GM19239 (cell line): Measurements from ENCODE around the gene ANKRD23.
A peak's percentile ranks its signal among the peaks of the same experiment; 100 is the strongest.
"Not testable (repeated sequence)": the region's sequence is repeated elsewhere in the genome, so short reads cannot be mapped to it uniquely, and the experiment has no call there.

Source experiments
- DNase-seq: peaks from one replicate; pipeline ENCODE4 v3.0.0; 2011; ENCODE audit warnings: low spot score; ENCODE audit not compliant: insufficient read length
- FAIRE-seq: peaks from 2 replicates; lab custom pipeline; 2011; peaks lifted over from hg19 to GRCh38; lab: Jason Lieb, UNC

The ANKRD23 gene

DNA sequence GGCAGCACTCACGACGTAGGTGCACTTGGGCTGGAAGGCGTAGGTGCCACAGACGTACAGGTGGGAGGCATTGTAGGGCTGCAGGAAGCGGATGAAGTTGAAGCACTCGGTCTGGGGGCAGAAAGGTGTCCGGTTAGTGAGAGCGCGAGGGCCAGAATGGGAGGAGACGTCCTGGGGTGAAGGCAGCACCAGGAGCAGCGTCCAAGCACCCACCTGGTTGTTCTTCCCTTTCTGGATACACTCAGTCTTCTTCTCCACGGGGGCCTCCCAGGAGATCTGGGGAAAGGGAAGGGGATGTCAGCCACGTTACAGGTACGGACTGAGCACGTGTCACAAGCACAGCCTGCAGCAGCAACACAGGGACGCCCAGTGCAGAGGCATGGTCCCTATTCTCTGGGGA, 21.8 kb upstream of the ANKRD23 start:
- no peak for DNase-seq
- FAIRE-seq: no peak

DNA sequence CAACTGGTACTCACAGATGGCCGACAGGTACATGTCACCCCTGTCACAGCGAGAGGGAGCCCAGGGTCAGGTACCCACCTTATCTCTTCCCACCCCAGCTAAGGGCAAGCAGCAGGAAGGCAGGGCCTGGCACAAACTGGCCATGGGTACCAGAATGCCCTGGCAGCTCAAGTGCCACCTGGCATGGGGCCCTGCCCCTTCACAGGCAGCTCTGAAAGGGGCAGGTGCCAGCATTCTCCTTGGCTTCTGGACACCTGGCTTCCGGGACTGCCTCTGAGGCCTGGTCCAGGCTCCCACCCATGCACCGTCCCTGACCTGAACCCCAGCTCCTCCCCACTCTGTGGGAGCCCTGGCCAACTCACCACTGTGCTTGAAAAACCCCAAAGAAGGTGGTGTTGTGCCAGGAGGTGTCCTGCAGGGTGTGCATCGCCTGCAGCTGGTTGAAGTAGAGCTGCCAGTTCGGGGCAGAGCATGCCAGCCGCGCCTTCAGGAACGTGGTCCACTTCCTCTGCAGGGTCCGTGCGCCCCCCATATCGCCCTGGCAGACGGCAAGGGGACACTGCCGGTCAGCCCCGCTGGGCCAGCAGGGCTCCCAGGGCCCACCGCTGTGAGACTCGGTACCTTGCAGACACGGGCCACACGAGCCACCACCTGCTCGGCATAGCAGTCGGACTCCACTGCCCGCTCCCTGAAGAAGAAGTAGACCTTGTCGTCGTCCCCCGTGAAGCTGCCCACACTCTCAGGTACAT, 20.7 kb upstream of the ANKRD23 start:
- FAIRE-seq: no peak
- DNase-seq: no peak

DNA sequence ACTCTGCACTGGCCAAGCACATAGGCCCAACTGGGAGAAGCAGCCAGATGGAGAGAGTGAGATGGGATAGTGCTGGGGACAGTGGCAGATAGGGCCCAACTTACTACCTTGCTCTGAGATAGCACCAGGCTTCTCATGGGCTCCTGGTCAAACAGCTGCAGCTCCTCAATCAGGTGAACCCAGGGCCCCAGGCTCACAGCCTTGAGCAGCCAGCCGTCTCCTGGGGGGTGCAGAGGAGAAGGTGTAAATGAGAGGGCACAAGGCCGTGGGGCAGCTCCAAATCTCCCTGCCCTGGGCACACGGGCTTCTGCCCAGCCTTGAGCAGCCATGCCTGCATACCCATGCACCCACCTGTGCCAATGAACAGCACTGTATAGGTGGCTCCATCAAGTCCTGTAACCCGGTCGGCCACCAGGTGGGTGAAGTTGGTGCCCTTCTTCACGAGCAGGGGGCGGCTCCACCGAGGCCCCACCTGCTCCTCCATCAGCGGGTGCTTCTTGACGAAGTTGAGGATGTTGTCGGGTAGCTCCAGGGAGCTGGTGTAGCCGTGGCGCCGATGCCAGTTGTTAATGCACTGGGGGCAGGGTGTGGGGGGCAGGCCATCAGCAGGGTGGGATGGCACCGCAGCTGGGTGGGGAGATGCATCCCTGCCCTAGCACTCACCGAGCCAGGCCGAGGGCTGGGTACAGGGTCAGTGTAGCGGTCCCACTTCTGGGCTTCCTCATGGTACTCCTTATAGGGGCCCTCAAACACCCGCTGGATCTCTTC, 19.9 kb upstream of the ANKRD23 start:
- FAIRE-seq (no peak), DNase-seq (no peak)

DNA sequence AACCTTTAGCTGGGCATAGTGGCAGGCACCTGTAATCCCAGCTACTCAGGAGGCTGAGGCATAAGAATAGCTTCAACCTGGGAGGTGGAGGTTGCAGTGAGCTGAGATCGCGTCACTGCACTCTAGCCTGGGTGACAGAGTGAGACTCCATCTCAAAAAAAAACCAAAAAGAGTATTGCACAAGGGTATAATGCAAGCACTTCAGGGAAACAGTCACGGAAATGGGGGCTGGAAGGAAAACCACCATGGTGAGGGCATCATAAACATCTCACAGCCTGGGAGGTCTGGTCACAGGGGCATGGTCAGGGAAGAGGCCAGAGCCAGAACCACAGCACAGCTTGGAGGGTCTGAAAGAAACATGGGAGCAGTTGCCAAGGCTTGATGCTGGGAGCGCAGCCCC, 19.2 kb upstream of the ANKRD23 start:
- not testable (repeated sequence) for DNase-seq, FAIRE-seq

GRCh38 chr2:96861074-96861473, 17.3 kb upstream of the ANKRD23 start:
- DNase-seq (no peak), FAIRE-seq (no peak)

DNA sequence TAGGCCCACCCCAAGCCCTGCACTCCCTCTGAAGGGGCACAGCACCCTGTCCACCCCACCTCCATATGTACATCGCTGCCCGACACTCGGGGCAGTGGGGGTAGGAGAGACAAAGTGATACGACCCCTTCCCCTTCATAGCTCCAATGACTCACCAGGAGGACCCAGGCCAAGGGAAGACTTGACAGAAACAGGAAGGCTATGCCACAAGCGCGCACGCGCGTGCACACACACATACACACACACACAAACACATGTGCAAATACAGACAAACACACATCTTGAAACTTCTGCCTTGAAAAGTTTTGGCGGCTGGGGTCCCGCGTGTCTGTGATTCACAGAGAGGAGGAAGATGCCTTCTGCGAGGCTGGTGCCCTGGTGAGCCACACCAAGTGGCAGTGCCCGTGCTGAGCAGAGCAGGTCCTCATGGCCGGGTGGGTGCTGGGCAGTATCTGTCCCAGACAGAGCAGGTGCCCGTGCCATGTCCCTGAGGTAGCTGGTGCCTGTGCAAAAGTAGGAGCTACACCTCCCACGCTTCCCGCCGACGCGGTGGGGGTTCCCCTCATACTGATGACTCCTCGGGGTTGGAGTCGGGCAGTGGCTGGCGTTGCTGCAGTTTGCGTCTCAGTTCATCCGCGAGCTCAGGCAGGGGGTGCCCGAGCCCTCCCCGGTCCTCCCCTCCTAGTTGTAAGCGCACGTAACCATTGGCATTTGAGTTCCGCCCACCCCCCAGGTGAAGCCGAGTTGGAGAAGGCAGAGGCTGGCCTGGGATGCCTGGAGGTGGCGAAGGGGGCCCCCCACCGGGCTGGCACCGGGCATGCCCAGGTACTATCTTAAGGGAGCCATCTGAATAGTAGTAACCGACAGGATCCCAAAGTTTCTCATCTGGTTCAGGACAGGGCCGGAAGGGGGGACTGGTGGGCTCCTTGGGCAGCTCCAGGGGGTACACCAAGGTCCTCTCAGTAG, 16.5 kb upstream of the ANKRD23 start:
- FAIRE-seq (no peak), DNase-seq (no peak)

GRCh38 chr2:96859681-96860064, 15.9 kb upstream of the ANKRD23 start:
- FAIRE-seq (no peak), DNase-seq (no peak)

DNA sequence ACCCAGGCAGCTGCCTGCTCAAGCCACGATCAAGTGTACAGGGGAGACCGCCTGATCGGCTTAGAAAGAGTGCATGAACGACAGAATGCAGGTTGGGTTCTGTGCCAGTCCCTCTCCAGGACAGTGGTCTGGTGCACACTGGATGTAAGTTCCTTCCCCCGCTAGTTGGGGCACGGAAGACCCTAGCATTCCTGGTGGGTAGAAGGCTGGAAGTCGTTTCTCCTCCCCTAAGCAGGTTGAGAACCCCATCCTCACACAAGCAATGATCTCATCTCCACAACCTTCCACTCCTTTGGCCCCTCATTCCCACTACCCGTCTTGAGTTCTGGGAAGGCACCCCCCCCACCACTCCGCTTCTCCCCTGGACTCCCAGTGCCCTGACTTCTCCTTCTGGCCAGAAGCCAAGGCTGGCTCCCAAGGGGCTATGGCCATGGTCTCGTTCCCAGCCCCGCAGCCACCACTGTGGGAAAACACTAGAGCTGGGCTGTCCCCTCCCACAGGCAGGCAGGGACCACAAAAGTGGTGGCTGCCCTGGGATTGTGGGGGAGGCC, 15.4 kb upstream of the ANKRD23 start:
- no peak for FAIRE-seq
- no peak for DNase-seq

DNA sequence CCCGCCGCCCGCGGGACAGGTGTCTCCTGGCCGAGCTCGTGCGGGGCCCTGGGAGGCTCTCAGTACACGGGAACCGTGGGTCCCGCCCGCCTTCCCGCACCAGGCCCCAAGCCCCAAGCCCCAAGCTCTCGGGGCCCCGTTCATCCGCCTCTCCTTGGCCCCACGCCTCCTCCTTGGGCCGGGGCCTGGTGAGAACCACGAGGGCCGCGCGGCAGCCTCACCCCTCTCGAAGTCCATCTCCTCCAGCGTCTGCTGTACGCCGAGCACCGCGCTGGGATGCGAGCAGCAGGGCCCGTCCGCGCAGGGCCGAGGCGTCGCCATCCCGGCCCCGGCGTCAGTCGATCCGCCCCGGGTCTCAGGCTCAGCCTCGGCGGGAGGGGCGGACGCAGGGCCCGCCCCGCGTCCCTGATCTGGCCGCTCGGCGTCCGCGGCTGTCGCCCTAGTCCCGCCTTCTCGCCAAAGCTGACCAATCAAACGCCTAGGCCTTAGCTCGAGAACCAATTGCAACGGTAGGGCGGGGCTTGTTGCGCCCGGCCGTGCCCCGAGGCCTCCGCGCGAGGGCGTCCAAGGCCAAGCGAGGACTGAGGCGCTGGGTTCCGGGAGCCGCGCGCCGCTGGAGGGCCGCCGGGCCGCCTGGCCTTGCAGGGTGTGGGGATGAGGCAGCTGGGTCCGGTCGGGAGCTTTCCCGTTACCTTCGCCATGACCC, 14.0 kb upstream of the ANKRD23 start, which contains the start of gene ANKRD39:
Gene ANKRD39 (minus strand): TSS at position 350 of the 706 bp plus-strand sequence. CDS start 29 bp downstream, at position 321.
- FAIRE-seq (peak; percentile 68), DNase-seq (peak; percentile 97)

DNA sequence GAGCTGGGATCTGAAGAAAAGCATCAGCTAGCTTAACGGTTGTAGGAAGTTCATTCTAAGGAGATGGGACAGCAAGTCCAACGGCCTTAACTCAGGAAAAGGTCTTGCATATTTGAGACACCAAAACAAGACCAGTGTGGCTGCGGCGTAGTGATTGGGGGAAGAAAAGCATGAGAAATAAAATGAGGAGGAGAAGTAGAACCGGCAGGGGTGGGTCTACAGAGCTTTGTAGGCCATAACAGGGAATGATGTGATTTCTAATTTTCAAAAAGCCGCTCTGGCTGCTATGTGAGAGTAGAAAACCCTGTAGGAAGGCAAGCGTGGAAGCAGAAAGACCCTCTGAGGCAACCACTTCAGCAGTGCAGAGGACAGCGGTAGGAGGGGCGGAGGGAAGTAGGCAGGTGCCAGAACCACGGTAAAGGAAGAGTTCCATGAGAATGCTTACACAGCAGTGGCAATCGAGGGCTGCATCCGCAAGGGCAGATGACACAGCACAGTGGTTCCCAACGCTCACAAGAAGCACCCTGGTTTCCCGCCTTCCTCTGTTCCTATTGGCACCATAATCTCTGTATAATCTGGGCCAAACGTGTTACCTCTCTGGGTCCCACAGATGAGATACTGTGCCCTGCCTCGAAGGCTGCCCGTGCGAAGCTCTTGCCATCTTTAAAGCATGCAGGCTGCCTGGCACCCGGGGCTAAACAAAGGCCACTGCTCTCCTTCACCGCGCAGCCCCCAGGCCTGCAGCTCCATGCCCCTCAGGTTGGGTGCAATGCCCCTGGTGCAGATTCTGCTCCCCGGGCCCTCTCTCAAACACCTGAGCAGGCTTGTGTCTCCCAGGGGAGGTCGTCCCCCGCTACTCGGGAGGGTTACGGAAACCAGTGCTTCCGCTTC, 13.2 kb upstream of the ANKRD23 start:
- FAIRE-seq (peak; percentile 73), DNase-seq (no peak)

- no peak for DNase-seq
- FAIRE-seq: no peak
Observed at GRCh38 chr2:96853321-96853720, 9.5 kb upstream of the ANKRD23 start.

DNA sequence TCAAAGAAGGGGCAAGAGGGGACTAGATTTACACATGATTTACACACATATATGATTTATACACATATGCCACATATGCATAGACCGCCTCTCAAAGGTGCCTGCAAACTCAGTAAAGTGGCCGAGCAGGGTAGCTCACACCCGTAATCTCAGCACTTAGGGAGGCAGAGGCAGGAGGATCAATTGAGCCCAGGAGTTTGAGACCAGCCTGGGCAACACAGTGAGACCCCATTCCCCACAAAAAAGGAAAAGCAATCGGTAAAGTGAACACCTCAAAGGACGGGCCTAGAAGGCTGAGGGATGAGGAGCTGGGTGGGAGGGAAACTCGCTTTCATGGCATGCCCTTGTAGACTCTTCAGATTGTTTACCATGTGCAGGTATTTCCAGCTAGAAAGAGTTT, 8.8 kb upstream of the ANKRD23 start:
- no peak for FAIRE-seq
- DNase-seq: no peak

DNA sequence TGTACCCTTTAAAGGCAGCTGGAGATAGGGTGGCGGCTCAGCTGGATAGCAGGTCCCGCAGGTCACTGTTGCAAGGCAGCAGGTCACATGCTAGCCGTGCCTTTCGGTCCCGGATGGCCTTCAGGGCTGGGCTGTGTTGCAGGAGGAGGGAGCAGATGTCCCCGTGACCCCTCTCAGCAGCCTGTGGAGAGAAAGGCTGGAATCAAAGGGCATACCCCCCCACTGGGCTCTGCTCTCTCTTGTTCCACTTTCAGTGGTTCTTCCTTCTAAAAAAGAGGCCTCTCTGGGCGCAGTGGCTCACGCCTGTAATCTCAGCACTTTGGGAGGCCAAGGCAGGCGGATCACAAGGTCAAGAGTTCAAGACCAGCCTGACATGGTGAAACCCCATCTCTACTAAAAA, 4.4 kb upstream of the ANKRD23 start:
- no peak for FAIRE-seq

GRCh38 chr2:96847586-96847985, 3.8 kb upstream of the ANKRD23 start:
- no peak for FAIRE-seq
- no peak for DNase-seq

More for the DNA sequence above, 4.4 kb upstream of the ANKRD23 start:
- DNase-seq: no peak

DNA sequence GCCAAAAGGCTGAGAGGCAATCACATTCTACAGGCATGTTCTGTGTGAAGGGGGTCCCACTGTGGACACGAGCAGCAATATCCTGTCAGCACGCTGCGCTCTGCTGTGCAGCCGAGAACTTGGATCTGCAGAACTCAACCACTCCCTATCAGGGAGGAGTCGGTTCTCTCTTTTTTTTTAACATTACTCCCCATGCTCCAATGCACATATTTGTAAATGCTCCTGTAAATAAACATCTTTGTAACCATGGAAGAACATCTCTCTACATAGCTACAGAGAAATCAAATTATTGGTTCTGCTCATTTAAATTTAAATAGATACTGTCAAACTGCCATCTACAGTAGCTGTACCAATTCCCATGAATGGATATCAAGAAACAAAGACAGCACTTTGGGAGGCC, 3.0 kb upstream of the ANKRD23 start:
- no peak for DNase-seq
- no peak for FAIRE-seq

DNA sequence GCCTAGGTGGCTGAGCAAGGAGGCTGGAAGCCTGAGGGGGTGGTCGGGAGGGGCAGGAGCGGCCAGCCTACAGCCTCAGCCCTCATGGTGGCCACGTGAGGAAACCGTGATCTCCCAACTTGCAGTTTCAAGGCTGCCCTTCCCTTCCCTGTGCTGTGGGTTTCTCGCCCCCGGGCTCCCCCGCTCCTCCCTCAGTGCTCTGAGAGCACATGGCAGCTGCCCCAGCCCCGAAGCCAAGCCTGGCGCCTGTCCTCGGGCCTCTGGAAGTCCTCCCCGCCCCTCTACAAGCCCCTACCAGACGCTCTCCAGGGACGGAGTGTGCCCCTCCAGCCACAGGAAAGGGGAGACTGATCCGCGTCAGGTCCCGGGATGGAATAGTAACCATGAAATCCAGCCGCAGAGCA, 586 bp upstream of the ANKRD23 start:
- no peak for FAIRE-seq
- DNase-seq: no peak

- FAIRE-seq (no peak), DNase-seq (no peak)
Observed at GRCh38 chr2:96842600-96842999, 1.2 kb downstream of the ANKRD23 start.

- FAIRE-seq (no peak), DNase-seq (no peak)
Observed at GRCh38 chr2:96841701-96842495, 1.9 kb downstream of the ANKRD23 start.
